Activated naive CD4-positive, alpha-beta T cell (primary cell): ENCODE measurements around the gene TMEM18.

ENCODE experiments used
- DNase-seq, 4 experiments: peaks; one replicate each; lab custom pipeline; 2025; lab: John Stamatoyannopoulos, UW

The TMEM18 gene

GRCh38 chr2:672606-672905 is 4.7 kb downstream of the TMEM18 start:
- no peak for DNase-seq

GRCh38 chr2:671787-672605 is 5.2 kb downstream of the TMEM18 start:
- no peak for DNase-seq

- DNase-seq: no peak
These were observed 6.1 kb downstream of the TMEM18 start for GRCh38 chr2:671072-671471.

- DNase-seq: no peak
These were observed 6.6 kb downstream of the TMEM18 start for GRCh38 chr2:670637-671036.

GRCh38 chr2:669323-669722 is 7.9 kb downstream of the TMEM18 start:
- no peak for DNase-seq

GRCh38 chr2:668000-668398 is 9.2 kb downstream of the TMEM18 start:
- no peak for DNase-seq

GRCh38 chr2:667332-667999 is 9.7 kb downstream of the TMEM18 start:
- no peak for DNase-seq

- no peak for DNase-seq
These were observed 10.8 kb downstream of the TMEM18 start for GRCh38 chr2:666441-666840.

GRCh38 chr2:665340-666073 is 11.7 kb downstream of the TMEM18 start:
- no peak for DNase-seq

GRCh38 chr2:664063-664462 is 13.1 kb downstream of the TMEM18 start:
- no peak for DNase-seq

- DNase-seq: no peak
These were observed 14.0 kb downstream of the TMEM18 start for GRCh38 chr2:663221-663620.

- no peak for DNase-seq
These were observed 15.9 kb downstream of the TMEM18 start for GRCh38 chr2:661360-661635.

GRCh38 chr2:660586-661359 is 16.4 kb downstream of the TMEM18 start:
- DNase-seq: no peak

- DNase-seq: no peak
These were observed 17.2 kb downstream of the TMEM18 start for GRCh38 chr2:660029-660428.

GRCh38 chr2:658426-658825 is 18.8 kb downstream of the TMEM18 start:
- DNase-seq: no peak

GRCh38 chr2:657766-658165 is 19.4 kb downstream of the TMEM18 start:
- no peak for DNase-seq

GRCh38 chr2:656676-657075 is 20.5 kb downstream of the TMEM18 start:
- DNase-seq: no peak

GRCh38 chr2:655626-656025 is 21.6 kb downstream of the TMEM18 start:
- DNase-seq: no peak

GRCh38 chr2:654896-655295 is 22.3 kb downstream of the TMEM18 start:
- no peak for DNase-seq

GRCh38 chr2:653645-654425 is 23.4 kb downstream of the TMEM18 start:
- no peak for DNase-seq

- DNase-seq: no peak
These were observed 24.2 kb downstream of the TMEM18 start for GRCh38 chr2:652881-653480.
